Esophagus muscularis mucosa (tissue), 3 donors: ENCODE results near the gene DISC1.

Experiments
- POLR2A ChIP-seq: fragments of 450-650 bp; IDR thresholded peaks from one replicate; pipeline ENCODE4 v1.6.1; 2017; ENCODE audit warnings: antibody characterized with exemption, moderate library complexity, mild to moderate bottlenecking, low read depth
- TF ChIP-seq, protein P1 (sequence below), 3 experiments: fragments of 200-600 bp in 2 of 3; fragments of 450-650 bp in 1 of 3; sonication (generic) in 2 of 3; IDR thresholded peaks; one replicate each; pipeline ENCODE4 v1.5.1; 2017 to 2019; ENCODE audit warnings: antibody characterized with exemption in 3 of 3, mild to moderate bottlenecking in 2 of 3, moderate library complexity in 1 of 3

GRCh38 chr1:231729544-231729943, 103.0 kb downstream of the DISC1 start:
- TF ChIP-seq, protein P1, sequence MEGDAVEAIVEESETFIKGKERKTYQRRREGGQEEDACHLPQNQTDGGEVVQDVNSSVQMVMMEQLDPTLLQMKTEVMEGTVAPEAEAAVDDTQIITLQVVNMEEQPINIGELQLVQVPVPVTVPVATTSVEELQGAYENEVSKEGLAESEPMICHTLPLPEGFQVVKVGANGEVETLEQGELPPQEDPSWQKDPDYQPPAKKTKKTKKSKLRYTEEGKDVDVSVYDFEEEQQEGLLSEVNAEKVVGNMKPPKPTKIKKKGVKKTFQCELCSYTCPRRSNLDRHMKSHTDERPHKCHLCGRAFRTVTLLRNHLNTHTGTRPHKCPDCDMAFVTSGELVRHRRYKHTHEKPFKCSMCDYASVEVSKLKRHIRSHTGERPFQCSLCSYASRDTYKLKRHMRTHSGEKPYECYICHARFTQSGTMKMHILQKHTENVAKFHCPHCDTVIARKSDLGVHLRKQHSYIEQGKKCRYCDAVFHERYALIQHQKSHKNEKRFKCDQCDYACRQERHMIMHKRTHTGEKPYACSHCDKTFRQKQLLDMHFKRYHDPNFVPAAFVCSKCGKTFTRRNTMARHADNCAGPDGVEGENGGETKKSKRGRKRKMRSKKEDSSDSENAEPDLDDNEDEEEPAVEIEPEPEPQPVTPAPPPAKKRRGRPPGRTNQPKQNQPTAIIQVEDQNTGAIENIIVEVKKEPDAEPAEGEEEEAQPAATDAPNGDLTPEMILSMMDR (IDR thresholded peaks at IDR 0.05) = no peak
- TF ChIP-seq POLR2A = no peak
